NCI-H1105 (cell line): Measurements from ENCODE around the gene STRBP.

Source experiments
- DNase-seq: peaks from one replicate; lab custom pipeline; 2025; lab: John Stamatoyannopoulos, UW

The STRBP gene

GRCh38 chr9:123097430-123098095 lies 170.8 kb downstream of the STRBP start:
- DNase-seq, result no peak

GRCh38 chr9:123096987-123097386 lies 171.4 kb downstream of the STRBP start:
- no peak for DNase-seq

- DNase-seq, result no peak
Observed at GRCh38 chr9:123093141-123093540, 175.2 kb downstream of the STRBP start.

- DNase-seq, result no peak
Observed at GRCh38 chr9:123091459-123091858, 176.9 kb downstream of the STRBP start.

- DNase-seq, result no peak
Observed at GRCh38 chr9:123090956-123091355, 177.4 kb downstream of the STRBP start.

GRCh38 chr9:123090198-123090896 lies 178.0 kb downstream of the STRBP start:
- no peak for DNase-seq

GRCh38 chr9:123089790-123090189 lies 178.6 kb downstream of the STRBP start:
- no peak for DNase-seq

GRCh38 chr9:123089040-123089439 lies 179.3 kb downstream of the STRBP start:
- DNase-seq, result no peak

GRCh38 chr9:123087359-123087888 lies 181.0 kb downstream of the STRBP start:
- DNase-seq, result no peak

GRCh38 chr9:123085916-123086315 lies 182.5 kb downstream of the STRBP start:
- DNase-seq, result no peak

GRCh38 chr9:123084256-123084655 lies 184.1 kb downstream of the STRBP start:
- no peak for DNase-seq

- no peak for DNase-seq
Observed at GRCh38 chr9:123083680-123084079, 184.7 kb downstream of the STRBP start.

- no peak for DNase-seq
Observed at GRCh38 chr9:123081824-123082223, 186.6 kb downstream of the STRBP start.

- DNase-seq, result no peak
Observed at GRCh38 chr9:123080444-123080843, 187.9 kb downstream of the STRBP start.

GRCh38 chr9:123074628-123075027 lies 193.8 kb downstream of the STRBP start:
- DNase-seq, result no peak

- DNase-seq, result no peak
Observed at GRCh38 chr9:123073991-123074422, 194.4 kb downstream of the STRBP start.

GRCh38 chr9:123073441-123073840 lies 194.9 kb downstream of the STRBP start:
- no peak for DNase-seq

GRCh38 chr9:123072407-123072995 lies 195.9 kb downstream of the STRBP start:
- DNase-seq, result no peak
